ENCODE measurements around the gene PDXK.

PDXK gene

GRCh38 chr21:43743947-43744346 is 25.0 kb downstream of the PDXK start:
- DNase-seq (ENCODE audit: low spot score): no peak

GRCh38 chr21:43744725-43745124 is 25.8 kb downstream of the PDXK start:
- no peak for DNase-seq (ENCODE audit: low spot score)

GRCh38 chr21:43745772-43746517 is 27.0 kb downstream of the PDXK start:
- DNase-seq (ENCODE audit: low spot score): no peak

GRCh38 chr21:43748622-43749021 is 29.7 kb downstream of the PDXK start:
- no peak for DNase-seq (ENCODE audit: low spot score)

GRCh38 chr21:43749651-43750262 is 30.8 kb downstream of the PDXK start:
- DNase-seq (ENCODE audit: low spot score): no peak

- DNase-seq (ENCODE audit: low spot score): no peak
Observed at GRCh38 chr21:43750339-43751033, 31.6 kb downstream of the PDXK start.

GRCh38 chr21:43751955-43752591 is 33.1 kb downstream of the PDXK start:
- DNase-seq (ENCODE audit: low spot score): no peak

- DNase-seq (ENCODE audit: low spot score): no peak
Observed at GRCh38 chr21:43752758-43753438, 34.0 kb downstream of the PDXK start.

- DNase-seq (ENCODE audit: low spot score): no peak
Observed at GRCh38 chr21:43753439-43753799, 34.5 kb downstream of the PDXK start.

- no peak for DNase-seq (ENCODE audit: low spot score)
Observed at GRCh38 chr21:43754948-43755781, 36.2 kb downstream of the PDXK start.

GRCh38 chr21:43755820-43756594 is 37.1 kb downstream of the PDXK start:
- DNase-seq (ENCODE audit: low spot score): no peak

- DNase-seq (ENCODE audit: low spot score): no peak
Observed at GRCh38 chr21:43757601-43758000, 38.7 kb downstream of the PDXK start.

- DNase-seq (ENCODE audit: low spot score): no peak
Observed at GRCh38 chr21:43758111-43758641, 39.2 kb downstream of the PDXK start.

- no peak for DNase-seq (ENCODE audit: low spot score)
Observed at GRCh38 chr21:43758811-43759210, 39.9 kb downstream of the PDXK start.

- no peak for DNase-seq (ENCODE audit: low spot score)
Observed at GRCh38 chr21:43759651-43760050, 40.7 kb downstream of the PDXK start.

GRCh38 chr21:43760391-43760958 is 41.5 kb downstream of the PDXK start:
- no peak for DNase-seq (ENCODE audit: low spot score)

GRCh38 chr21:43761886-43762285 is 43.0 kb downstream of the PDXK start:
- no peak for DNase-seq (ENCODE audit: low spot score)

- DNase-seq (ENCODE audit: low spot score): no peak
Observed at GRCh38 chr21:43762303-43763128, 43.6 kb downstream of the PDXK start.

- DNase-seq (ENCODE audit: low spot score): no peak
Observed at GRCh38 chr21:43763901-43764523, 45.1 kb downstream of the PDXK start.

Data from hepatic stellate cell (primary cell).